Hematopoietic multipotent progenitor cell treated with erythropoietin and hydrocortisone succinate and interleukin-3 and kit ligand, for 6 days (in vitro differentiated cells): ENCODE data around the gene FNIP2.
"Not testable (repeated sequence)": the region's sequence is repeated elsewhere in the genome, so short reads cannot be mapped to it uniquely, and the experiment has no call there.

Experiments used
- DNase-seq: peaks from one replicate; pipeline ENCODE4 v3.0.0-alpha.2; 2015

The FNIP2 gene

GRCh38 chr4:158766434-158767044, 2.3 kb upstream of the FNIP2 start:
- DNase-seq, result peak; percentile 44

- no peak for DNase-seq
These were observed 1.4 kb upstream of the FNIP2 start for GRCh38 chr4:158767451-158767850.

GRCh38 chr4:158769175-158769921, 522 bp downstream of the FNIP2 start:
- DNase-seq, result peak; percentile 56

- DNase-seq, result no peak
These were observed 1.8 kb downstream of the FNIP2 start for GRCh38 chr4:158770671-158771070.

GRCh38 chr4:158771776-158772175, 3.0 kb downstream of the FNIP2 start:
- no peak for DNase-seq

GRCh38 chr4:158775091-158775651, 6.3 kb downstream of the FNIP2 start:
- DNase-seq, result no peak

- no peak for DNase-seq
These were observed 7.3 kb downstream of the FNIP2 start for GRCh38 chr4:158776106-158776505.

GRCh38 chr4:158777423-158778155, 8.8 kb downstream of the FNIP2 start:
- DNase-seq, result no peak

- peak; percentile 43 for DNase-seq
These were observed 9.4 kb downstream of the FNIP2 start for GRCh38 chr4:158778156-158778711.

- DNase-seq, result no peak
These were observed 9.9 kb downstream of the FNIP2 start for GRCh38 chr4:158778712-158779111.

- peak; percentile 37 for DNase-seq
These were observed 13.1 kb downstream of the FNIP2 start for GRCh38 chr4:158781963-158782362.

GRCh38 chr4:158782551-158783360, 13.9 kb downstream of the FNIP2 start:
- DNase-seq, result peak; percentile 72

- no peak for DNase-seq
These were observed 15.0 kb downstream of the FNIP2 start for GRCh38 chr4:158783785-158784184.

- DNase-seq, result peak; percentile 50
These were observed 16.9 kb downstream of the FNIP2 start for GRCh38 chr4:158785718-158786117.

- peak; percentile 39 for DNase-seq
These were observed 17.3 kb downstream of the FNIP2 start for GRCh38 chr4:158786121-158786601.

- no peak for DNase-seq
These were observed 18.1 kb downstream of the FNIP2 start for GRCh38 chr4:158786955-158787354.

- DNase-seq, result no peak
These were observed 19.1 kb downstream of the FNIP2 start for GRCh38 chr4:158787709-158788475.

- no peak for DNase-seq
These were observed 19.7 kb downstream of the FNIP2 start for GRCh38 chr4:158788516-158788915.

- DNase-seq, result no peak
These were observed 21.0 kb downstream of the FNIP2 start for GRCh38 chr4:158789853-158790252.

- DNase-seq, result no peak
These were observed 24.2 kb downstream of the FNIP2 start for GRCh38 chr4:158793021-158793420.

- not testable (repeated sequence) for DNase-seq
These were observed 24.6 kb downstream of the FNIP2 start for GRCh38 chr4:158793430-158793829.
